OCI-LY7 (cell line): ENCODE results near the gene STAB1. TPM values are rescaled to one million over a fixed set of nuclear protein-coding genes. Genes with fewer than 3 reads are reported as not detected.

Experiments
- BruUV-seq: library from RNA; stranded (reverse); fragments of 400-500 nt; replicated peaks from 2 replicates; lab custom pipeline; 2021; lab: Mats Ljungman, UMichigan
- CTCF ChIA-PET: fragments of 300-600 bp; sonication (Branson Sonifier 250); formaldehyde crosslinking; loops from one replicate; lab custom pipeline; 2022; ENCODE audit warnings: antibody characterized with exemption; ENCODE audit not compliant: unreplicated experiment; lab: Charles Lee
- POLR2A ChIA-PET: fragments of 300-600 bp; sonication (Branson Sonifier 250); formaldehyde crosslinking; loops from one replicate; lab custom pipeline; 2022; ENCODE audit warnings: antibody characterized with exemption; lab: Charles Lee
- DNase-seq: peaks from one replicate; pipeline ENCODE4 v3.0.0-alpha.2; 2015; ENCODE audit warnings: low spot score
- H2AFZ ChIP-seq: fragments of 200-600 bp; sonication (generic), shearing (Covaris generic); 2 replicates; pipeline ENCODE4 v1.6.1; 2014; ENCODE audit warnings: mild to moderate bottlenecking, antibody characterized with exemption, low read length, moderate library complexity
- H3K27ac ChIP-seq: fragments of 200-600 bp; sonication (generic); 2 replicates; pipeline ENCODE4 v1.5.1; 2014; ENCODE audit warnings: mixed run types, low read depth, mild to moderate bottlenecking, moderate library complexity, low read length, inconsistent platforms; ENCODE audit not compliant: poor library complexity, severe bottlenecking
- H3K36me3 ChIP-seq: fragments of 200-600 bp; sonication (generic); 2 replicates; pipeline ENCODE4 v1.6.1; 2014; ENCODE audit warnings: mild to moderate bottlenecking, antibody characterized with exemption, low read length, moderate library complexity, mixed read lengths; ENCODE audit not compliant: insufficient read depth
- H3K4me1 ChIP-seq: fragments of 200-600 bp; sonication (generic); 2 replicates; pipeline ENCODE4 v1.5.1; 2014; ENCODE audit warnings: mild to moderate bottlenecking, low read length; ENCODE audit not compliant: insufficient read depth, poor library complexity, severe bottlenecking
- H3K4me2 ChIP-seq: fragments of 200-600 bp; sonication (generic); 2 replicates; pipeline ENCODE4 v1.6.1; 2014; ENCODE audit warnings: mild to moderate bottlenecking, low read length
- H3K4me3 ChIP-seq: fragments of 200-600 bp; sonication (generic); 2 replicates; pipeline ENCODE4 v1.5.1; 2014; ENCODE audit warnings: mild to moderate bottlenecking, low read depth, low read length; ENCODE audit not compliant: poor library complexity, severe bottlenecking
- H3K79me2 ChIP-seq: fragments of 200-600 bp; sonication (generic); 2 replicates; pipeline ENCODE4 v1.6.1; 2016; ENCODE audit warnings: low read depth, mild to moderate bottlenecking, low read length, moderate library complexity, mixed read lengths; ENCODE audit not compliant: insufficient read depth
- H3K9me2 ChIP-seq: fragments of 200-600 bp; sonication (generic); 2 replicates; pipeline ENCODE4 v1.6.1; 2016; ENCODE audit warnings: mild to moderate bottlenecking, low read length, mixed read lengths; ENCODE audit not compliant: insufficient read depth
- H3K9me3 ChIP-seq: fragments of 200-600 bp; sonication (generic); 2 replicates; pipeline ENCODE4 v1.6.1; 2014; ENCODE audit warnings: mild to moderate bottlenecking, mixed run types, low read length, mixed read lengths
- H4K20me1 ChIP-seq: fragments of 200-600 bp; sonication (generic); 2 replicates; pipeline ENCODE4 v1.6.1; 2014; ENCODE audit warnings: mild to moderate bottlenecking, antibody characterized with exemption, low read length, moderate library complexity, mixed read lengths; ENCODE audit not compliant: insufficient read depth
- EZH2phosphoT487 ChIP-seq: fragments of 200-600 bp; sonication (generic); IDR thresholded peaks from 2 replicates; pipeline ENCODE4 v1.6.1; 2018; ENCODE audit warnings: low read depth, borderline replicate concordance, mild to moderate bottlenecking, mixed run types, antibody characterized with exemption, low read length, moderate library complexity, mixed read lengths
- intact Hi-C: fragments of 100-400 bp; cut with micrococcal nuclease; formaldehyde crosslinking; loops from one replicate; pipeline ENCODE4 v1.10.0; 2022; ENCODE audit not compliant: unreplicated experiment
- total RNA-seq, 2 experiments: library from RNA; depleted of rRNA in 1 of 2; stranded (reverse); fragments of >200 nt in 1 of 2; shearing (Covaris generic) in 1 of 2; gene quantifications; 2 replicates each; pipeline ENCODE4 v1.2.3, GENCODE V29; 2014 to 2022
- TF ChIP-seq, protein P1 (sequence below): fragments of 200-600 bp; sonication (generic); conservative IDR thresholded peaks from 2 replicates; pipeline ENCODE4 v1.5.1; 2014; ENCODE audit warnings: mild to moderate bottlenecking, antibody characterized with exemption, low read length, moderate library complexity, mixed read lengths

STAB1 gene
- total RNA-seq, 2 experiments from 2014 or later, result not detected

DNA sequence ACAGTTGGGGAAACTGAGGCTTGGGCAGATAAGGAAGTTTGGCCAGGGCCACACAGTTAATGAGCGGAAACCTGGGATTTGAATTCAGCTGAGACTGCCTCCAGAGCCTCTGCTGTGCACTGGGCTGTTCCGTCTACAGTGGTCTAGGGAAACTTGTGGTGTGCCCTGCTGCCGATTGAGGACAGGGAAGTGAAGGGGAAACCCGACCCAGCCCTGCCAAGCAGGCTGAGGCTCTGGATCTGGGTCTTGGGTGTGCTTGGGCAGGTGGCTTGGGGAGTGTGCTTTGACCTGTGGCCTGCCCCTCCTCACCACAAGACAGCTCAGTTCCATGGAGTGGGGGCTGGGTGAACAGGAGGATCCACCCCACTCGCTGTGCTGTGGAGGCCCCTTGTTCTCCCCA, 22.1 kb upstream of the STAB1 start:
- CTCF ChIA-PET, result no interaction called here

DNA sequence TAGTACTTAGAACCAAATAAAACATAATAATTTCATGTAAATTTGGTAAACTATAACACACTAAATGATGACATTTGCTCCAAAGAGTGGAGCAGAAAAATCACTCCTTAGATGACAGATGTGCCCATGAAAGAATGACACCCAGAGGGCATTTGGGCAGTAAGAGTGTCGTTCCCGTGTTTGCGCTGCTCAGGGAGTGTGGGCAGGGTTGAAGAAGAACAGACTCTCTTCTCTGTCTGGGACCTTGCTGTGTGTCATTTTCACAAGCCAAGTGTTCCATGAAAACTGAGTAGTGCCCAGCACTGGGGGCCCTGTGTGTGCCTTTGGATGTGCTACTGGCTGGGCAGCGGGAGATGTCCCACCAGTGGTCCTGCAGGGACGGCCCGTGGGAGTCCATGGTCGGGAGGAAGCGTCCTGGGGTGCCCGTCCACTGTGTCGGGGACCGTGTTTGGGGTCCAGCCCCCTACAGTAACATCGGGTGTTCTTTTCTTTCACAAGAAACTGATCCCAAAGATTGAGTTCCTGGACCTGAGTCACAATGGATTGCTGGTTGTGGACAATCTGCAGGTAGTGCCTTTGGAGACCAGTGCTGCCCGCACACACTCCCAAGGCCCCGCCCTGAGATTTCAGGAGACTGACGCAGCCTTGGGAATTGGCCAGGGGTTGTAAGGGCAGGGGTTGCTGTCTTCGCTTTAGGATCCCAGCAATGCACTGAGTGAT, 17.9 kb upstream of the STAB1 start:
- no peak overlapping the region for H3K4me3 ChIP-seq
- no peak overlapping the region for H3K4me2 ChIP-seq
- TF ChIP-seq, protein P1, sequence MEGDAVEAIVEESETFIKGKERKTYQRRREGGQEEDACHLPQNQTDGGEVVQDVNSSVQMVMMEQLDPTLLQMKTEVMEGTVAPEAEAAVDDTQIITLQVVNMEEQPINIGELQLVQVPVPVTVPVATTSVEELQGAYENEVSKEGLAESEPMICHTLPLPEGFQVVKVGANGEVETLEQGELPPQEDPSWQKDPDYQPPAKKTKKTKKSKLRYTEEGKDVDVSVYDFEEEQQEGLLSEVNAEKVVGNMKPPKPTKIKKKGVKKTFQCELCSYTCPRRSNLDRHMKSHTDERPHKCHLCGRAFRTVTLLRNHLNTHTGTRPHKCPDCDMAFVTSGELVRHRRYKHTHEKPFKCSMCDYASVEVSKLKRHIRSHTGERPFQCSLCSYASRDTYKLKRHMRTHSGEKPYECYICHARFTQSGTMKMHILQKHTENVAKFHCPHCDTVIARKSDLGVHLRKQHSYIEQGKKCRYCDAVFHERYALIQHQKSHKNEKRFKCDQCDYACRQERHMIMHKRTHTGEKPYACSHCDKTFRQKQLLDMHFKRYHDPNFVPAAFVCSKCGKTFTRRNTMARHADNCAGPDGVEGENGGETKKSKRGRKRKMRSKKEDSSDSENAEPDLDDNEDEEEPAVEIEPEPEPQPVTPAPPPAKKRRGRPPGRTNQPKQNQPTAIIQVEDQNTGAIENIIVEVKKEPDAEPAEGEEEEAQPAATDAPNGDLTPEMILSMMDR, result no peak
- no peak for TF ChIP-seq EZH2phosphoT487
- no TSS peak for BruUV-seq
- no peaks in the 10 kb centered on the region for H4K20me1 ChIP-seq
- H3K9me2 ChIP-seq, result no peaks in the 10 kb centered on the region
- DNase-seq, result no peak
- H3K4me1 ChIP-seq, result no peaks in the 10 kb centered on the region
- H2AFZ ChIP-seq, result no peak overlapping the region
- peaks cover 97% of the 10 kb centered on the region for H3K36me3 ChIP-seq
- H3K79me2 ChIP-seq, result no peaks in the 10 kb centered on the region
- ChIA-PET POLR2A (no interaction called here), CTCF (no interaction called here)
- H3K9me3 ChIP-seq, result no peaks in the 10 kb centered on the region
- intact Hi-C loops, result no loop called here
- no peak overlapping the region for H3K27ac ChIP-seq

More for the DNA sequence above, 22.1 kb upstream of the STAB1 start:
- TF ChIP-seq, protein P1, result no peak
- no peak for TF ChIP-seq EZH2phosphoT487
- POLR2A ChIA-PET, result no interaction called here
- intact Hi-C loops, result loop anchor here (5.0 kb wide), 1 partner anchor 64 kb away; the partner anchor contains the start of gene UQCC5
- no peak for DNase-seq
- no peak overlapping the region for H3K4me3 ChIP-seq
- no peaks in the 10 kb centered on the region for H3K9me2 ChIP-seq
- no peaks in the 10 kb centered on the region for H4K20me1 ChIP-seq
- no TSS peak for BruUV-seq
- H3K27ac ChIP-seq, result no peak overlapping the region
- no peaks in the 10 kb centered on the region for H3K79me2 ChIP-seq
- no peak overlapping the region for H3K4me2 ChIP-seq
- H2AFZ ChIP-seq, result no peak overlapping the region
- H3K4me1 ChIP-seq, result no peaks in the 10 kb centered on the region
- no peaks in the 10 kb centered on the region for H3K9me3 ChIP-seq
- peaks cover 66% of the 10 kb centered on the region for H3K36me3 ChIP-seq

DNA sequence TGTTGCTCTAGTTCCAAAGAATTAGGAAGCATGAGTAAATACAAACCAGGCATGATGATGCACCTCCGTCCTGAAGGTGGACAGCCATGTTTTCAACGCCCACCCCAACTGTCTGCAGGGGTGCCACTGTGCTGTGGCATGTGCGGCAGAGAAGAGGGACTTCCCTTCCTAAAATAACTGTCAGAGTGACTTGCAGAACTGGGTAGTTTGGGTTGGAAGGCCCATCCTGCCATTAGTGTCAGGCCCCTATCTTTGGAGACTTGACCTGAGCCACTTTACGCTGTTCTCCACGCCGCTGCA, 17.4 kb upstream of the STAB1 start:
- no peak for DNase-seq
- H3K36me3 ChIP-seq, result peaks cover 97% of the 10 kb centered on the region
- H3K4me1 ChIP-seq, result no peaks in the 10 kb centered on the region
- POLR2A ChIA-PET, result no interaction called here
- H3K27ac ChIP-seq, result no peak overlapping the region
- BruUV-seq, result no TSS peak
- H4K20me1 ChIP-seq, result no peaks in the 10 kb centered on the region
- no peaks in the 10 kb centered on the region for H3K79me2 ChIP-seq
- H2AFZ ChIP-seq, result no peak overlapping the region
- no peaks in the 10 kb centered on the region for H3K9me3 ChIP-seq
- CTCF ChIA-PET, result no interaction called here
- intact Hi-C loops, result no loop called here
- H3K4me2 ChIP-seq, result no peak overlapping the region
- H3K9me2 ChIP-seq, result no peaks in the 10 kb centered on the region
- no peak overlapping the region for H3K4me3 ChIP-seq
- TF ChIP-seq, protein P1, result no peak
- TF ChIP-seq EZH2phosphoT487, result no peak
